Measurements from ENCODE around the gene CLSTN1.

The CLSTN1 gene

GRCh38 chr1:9731051-9731537 lies 92.7 kb downstream of the CLSTN1 start:
- H3K4me1 ChIP-seq (ENCODE audit: control insufficient read depth, insufficient read depth, low read length): no peaks in the 10 kb centered on the region
- no peak overlapping the region for H3K27ac ChIP-seq (ENCODE audit: low read length)
- H3K4me3 ChIP-seq (ENCODE audit: low read length in 2 of 2): no peak overlapping the region
- H3K9ac ChIP-seq (ENCODE audit: low read length in 2 of 2): no peak overlapping the region
- peaks cover 53 to 72% of the 10 kb centered on the region in 2 donors for H3K36me3 ChIP-seq (ENCODE audit: control insufficient read depth in 2 of 2, insufficient read depth in 2 of 2, low read length in 2 of 2)
- H3K9me3 ChIP-seq (ENCODE audit: control insufficient read depth in 2 of 2, low read length in 2 of 2): no peaks in the 10 kb centered on the region
- H3K27me3 ChIP-seq (ENCODE audit: control insufficient read depth in 1 of 2, insufficient read depth in 2 of 2, low read length in 2 of 2): no peaks in the 10 kb centered on the region

- Histone ChIP-seq H3K4me1 (ENCODE audit: control insufficient read depth, insufficient read depth, low read length) (no peaks in the 10 kb centered on the region), H3K9ac (ENCODE audit: low read length in 2 of 2) (no peak overlapping the region), H3K36me3 (ENCODE audit: control insufficient read depth in 2 of 2, insufficient read depth in 2 of 2, low read length in 2 of 2) (peaks cover 46 to 64% of the 10 kb centered on the region in 2 donors), H3K9me3 (ENCODE audit: control insufficient read depth in 2 of 2, low read length in 2 of 2) (no peaks in the 10 kb centered on the region), H3K27me3 (ENCODE audit: control insufficient read depth in 1 of 2, insufficient read depth in 2 of 2, low read length in 2 of 2) (no peaks in the 10 kb centered on the region), H3K27ac (ENCODE audit: low read length) (no peak overlapping the region), H3K4me3 (ENCODE audit: low read length in 2 of 2) (no peak overlapping the region)
Measured at GRCh38 chr1:9730096-9730901, 93.5 kb downstream of the CLSTN1 start.

GRCh38 chr1:9729523-9729922 lies 94.2 kb downstream of the CLSTN1 start:
- no peak overlapping the region for H3K27ac ChIP-seq (ENCODE audit: low read length)
- no peak overlapping the region for H3K4me3 ChIP-seq (ENCODE audit: low read length in 2 of 2)
- H3K36me3 ChIP-seq (ENCODE audit: control insufficient read depth in 2 of 2, insufficient read depth in 2 of 2, low read length in 2 of 2): peaks cover 40 to 59% of the 10 kb centered on the region in 2 donors
- no peaks in the 10 kb centered on the region for H3K4me1 ChIP-seq (ENCODE audit: control insufficient read depth, insufficient read depth, low read length)
- no peaks in the 10 kb centered on the region for H3K9me3 ChIP-seq (ENCODE audit: control insufficient read depth in 2 of 2, low read length in 2 of 2)
- no peaks in the 10 kb centered on the region for H3K27me3 ChIP-seq (ENCODE audit: control insufficient read depth in 1 of 2, insufficient read depth in 2 of 2, low read length in 2 of 2)
- H3K9ac ChIP-seq (ENCODE audit: low read length in 2 of 2): no peak overlapping the region

DNA sequence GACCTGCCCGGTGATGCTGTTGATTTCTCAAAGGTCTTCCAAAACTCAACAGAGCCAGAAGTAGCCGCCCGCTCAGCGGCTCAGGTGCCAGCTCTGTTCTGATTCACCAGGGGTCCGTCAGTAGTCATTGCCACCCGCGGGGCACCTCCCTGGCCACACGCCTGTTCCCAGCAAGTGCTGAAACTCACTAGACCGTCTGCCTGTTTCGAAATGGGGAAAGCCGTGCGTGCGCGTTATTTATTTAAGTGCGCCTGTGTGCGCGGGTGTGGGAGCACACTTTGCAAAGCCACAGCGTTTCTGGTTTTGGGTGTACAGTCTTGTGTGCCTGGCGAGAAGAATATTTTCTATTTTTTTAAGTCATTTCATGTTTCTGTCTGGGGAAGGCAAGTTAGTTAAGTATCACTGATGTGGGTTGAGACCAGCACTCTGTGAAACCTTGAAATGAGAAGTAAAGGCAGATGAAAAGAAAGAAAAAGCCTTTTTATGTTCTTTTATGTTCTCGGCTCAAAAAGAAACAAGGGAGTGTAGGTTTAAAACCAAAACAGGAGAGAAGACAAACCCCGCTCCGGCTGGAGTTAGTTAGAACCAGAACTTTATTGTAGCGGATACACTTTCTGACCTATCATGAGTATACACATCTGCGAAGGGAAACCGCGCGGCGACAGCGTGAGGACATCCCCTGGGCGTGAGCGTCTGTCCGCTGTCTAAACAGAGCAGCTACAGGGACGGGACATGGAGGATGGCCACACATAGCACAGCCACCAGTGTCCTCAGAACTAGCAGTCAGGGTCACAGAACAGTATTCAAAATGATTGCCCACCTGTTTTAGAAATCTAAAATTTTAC lies 95.1 kb downstream of the CLSTN1 start:
- Histone ChIP-seq H3K4me3 (ENCODE audit: low read length in 2 of 2) (no peak overlapping the region), H3K36me3 (ENCODE audit: control insufficient read depth in 2 of 2, insufficient read depth in 2 of 2, low read length in 2 of 2) (peaks cover 37 to 55% of the 10 kb centered on the region in 2 donors)

DNA sequence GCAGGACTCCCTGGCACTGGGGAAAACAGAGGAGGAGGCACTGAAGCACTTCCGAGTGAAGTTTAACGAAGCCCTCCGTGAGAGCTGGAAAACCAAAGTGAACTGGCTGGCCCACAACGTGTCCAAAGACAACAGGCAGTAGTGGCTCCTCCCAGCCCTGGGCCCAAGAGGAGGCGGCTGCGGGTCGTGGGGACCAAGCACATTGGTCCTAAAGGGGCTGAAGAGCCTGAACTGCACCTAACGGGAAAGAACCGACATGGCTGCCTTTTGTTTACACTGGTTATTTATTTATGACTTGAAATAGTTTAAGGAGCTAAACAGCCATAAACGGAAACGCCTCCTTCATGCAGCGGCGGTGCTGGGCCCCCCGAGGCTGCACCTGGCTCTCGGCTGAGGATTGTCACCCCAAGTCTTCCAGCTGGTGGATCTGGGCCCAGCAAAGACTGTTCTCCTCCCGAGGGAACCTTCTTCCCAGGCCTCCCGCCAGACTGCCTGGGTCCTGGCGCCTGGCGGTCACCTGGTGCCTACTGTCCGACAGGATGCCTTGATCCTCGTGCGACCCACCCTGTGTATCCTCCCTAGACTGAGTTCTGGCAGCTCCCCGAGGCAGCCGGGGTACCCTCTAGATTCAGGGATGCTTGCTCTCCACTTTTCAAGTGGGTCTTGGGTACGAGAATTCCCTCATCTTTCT lies 96.7 kb downstream of the CLSTN1 start:
- Histone ChIP-seq H3K4me1 (ENCODE audit: control insufficient read depth, insufficient read depth, low read length) (no peaks in the 10 kb centered on the region), H3K27me3 (ENCODE audit: control insufficient read depth in 1 of 2, insufficient read depth in 2 of 2, low read length in 2 of 2) (no peaks in the 10 kb centered on the region), H3K36me3 (ENCODE audit: control insufficient read depth in 2 of 2, insufficient read depth in 2 of 2, low read length in 2 of 2) (peaks cover 32 to 47% of the 10 kb centered on the region in 2 donors), H3K9ac (ENCODE audit: low read length in 2 of 2) (no peak overlapping the region), H3K4me3 (ENCODE audit: low read length in 2 of 2) (no peak overlapping the region), H3K27ac (ENCODE audit: low read length) (no peak overlapping the region), H3K9me3 (ENCODE audit: control insufficient read depth in 2 of 2, low read length in 2 of 2) (no peaks in the 10 kb centered on the region)

More for the DNA sequence above, 95.1 kb downstream of the CLSTN1 start:
- Histone ChIP-seq H3K9me3 (ENCODE audit: control insufficient read depth in 2 of 2, low read length in 2 of 2) (no peaks in the 10 kb centered on the region), H3K9ac (ENCODE audit: low read length in 2 of 2) (no peak overlapping the region), H3K4me1 (ENCODE audit: control insufficient read depth, insufficient read depth, low read length) (no peaks in the 10 kb centered on the region), H3K27ac (ENCODE audit: low read length) (no peak overlapping the region), H3K27me3 (ENCODE audit: control insufficient read depth in 1 of 2, insufficient read depth in 2 of 2, low read length in 2 of 2) (no peaks in the 10 kb centered on the region)

DNA sequence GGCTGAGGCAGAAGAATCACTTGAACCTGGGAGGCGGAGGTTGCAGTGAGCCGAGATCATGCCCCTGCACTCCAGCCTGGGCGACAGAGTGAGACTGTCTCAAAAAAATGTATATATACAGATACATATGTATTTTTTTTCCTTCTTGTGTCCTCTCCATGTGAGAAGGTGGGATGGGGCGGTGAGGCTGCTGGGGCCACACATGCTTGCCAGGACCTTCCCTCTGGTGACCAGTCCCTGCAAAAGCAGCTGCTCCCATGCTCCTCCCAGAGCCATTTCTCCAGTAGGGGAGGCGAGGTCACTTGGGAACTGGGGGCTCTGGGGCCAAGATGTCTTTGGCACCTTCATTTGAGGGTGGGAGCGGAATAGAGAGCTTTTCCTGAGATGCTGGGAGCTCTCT lies 97.4 kb downstream of the CLSTN1 start:
- H3K36me3 ChIP-seq (ENCODE audit: control insufficient read depth in 2 of 2, insufficient read depth in 2 of 2, low read length in 2 of 2): peaks cover 30 to 42% of the 10 kb centered on the region in 2 donors
- no peak overlapping the region for H3K27ac ChIP-seq (ENCODE audit: low read length)
- H3K27me3 ChIP-seq (ENCODE audit: control insufficient read depth in 1 of 2, insufficient read depth in 2 of 2, low read length in 2 of 2): no peaks in the 10 kb centered on the region
- no peak overlapping the region for H3K4me3 ChIP-seq (ENCODE audit: low read length in 2 of 2)
- H3K9me3 ChIP-seq (ENCODE audit: control insufficient read depth in 2 of 2, low read length in 2 of 2): no peaks in the 10 kb centered on the region
- no peaks in the 10 kb centered on the region for H3K4me1 ChIP-seq (ENCODE audit: control insufficient read depth, insufficient read depth, low read length)
- H3K9ac ChIP-seq (ENCODE audit: low read length in 2 of 2): no peak overlapping the region

GRCh38 chr1:9724706-9725476 lies 98.9 kb downstream of the CLSTN1 start:
- no peaks in the 10 kb centered on the region for H3K27me3 ChIP-seq (ENCODE audit: control insufficient read depth in 1 of 2, insufficient read depth in 2 of 2, low read length in 2 of 2)
- H3K4me1 ChIP-seq (ENCODE audit: control insufficient read depth, insufficient read depth, low read length): peaks cover 2% of the 10 kb centered on the region
- peaks cover 23 to 28% of the 10 kb centered on the region in 2 donors for H3K36me3 ChIP-seq (ENCODE audit: control insufficient read depth in 2 of 2, insufficient read depth in 2 of 2, low read length in 2 of 2)

DNA sequence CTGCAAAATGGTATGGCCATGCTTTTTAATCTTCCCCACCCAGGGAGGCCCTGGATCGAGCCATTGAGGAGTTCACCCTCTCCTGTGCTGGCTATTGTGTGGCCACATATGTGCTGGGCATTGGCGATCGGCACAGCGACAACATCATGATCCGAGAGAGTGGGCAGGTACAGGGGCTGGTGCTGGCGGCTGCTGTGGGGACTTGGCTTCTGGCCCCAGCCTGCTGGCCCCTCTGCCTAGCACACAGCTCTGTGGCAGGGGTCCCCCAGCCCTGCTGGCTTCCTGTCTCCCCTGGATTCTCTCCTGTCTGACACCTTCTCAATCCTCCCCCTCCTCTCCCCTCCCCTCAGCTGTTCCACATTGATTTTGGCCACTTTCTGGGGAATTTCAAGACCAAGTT lies 99.8 kb downstream of the CLSTN1 start:
- Histone ChIP-seq H3K27me3 (ENCODE audit: control insufficient read depth in 1 of 2, insufficient read depth in 2 of 2, low read length in 2 of 2) (no peaks in the 10 kb centered on the region), H3K4me1 (ENCODE audit: control insufficient read depth, insufficient read depth, low read length) (peaks cover 2% of the 10 kb centered on the region), H3K9me3 (ENCODE audit: control insufficient read depth in 2 of 2, low read length in 2 of 2) (no peaks in the 10 kb centered on the region), H3K27ac (ENCODE audit: low read length) (no peak overlapping the region), H3K4me3 (ENCODE audit: low read length in 2 of 2) (no peak overlapping the region), H3K36me3 (ENCODE audit: control insufficient read depth in 2 of 2, insufficient read depth in 2 of 2, low read length in 2 of 2) (peaks cover 20 to 22% of the 10 kb centered on the region in 2 donors), H3K9ac (ENCODE audit: low read length in 2 of 2) (no peak overlapping the region)

More at GRCh38 chr1:9724706-9725476, 98.9 kb downstream of the CLSTN1 start:
- no peak overlapping the region for H3K4me3 ChIP-seq (ENCODE audit: low read length in 2 of 2)
- no peaks in the 10 kb centered on the region for H3K9me3 ChIP-seq (ENCODE audit: control insufficient read depth in 2 of 2, low read length in 2 of 2)
- H3K27ac ChIP-seq (ENCODE audit: low read length): no peak overlapping the region
- H3K9ac ChIP-seq (ENCODE audit: low read length in 2 of 2): no peak overlapping the region

DNA sequence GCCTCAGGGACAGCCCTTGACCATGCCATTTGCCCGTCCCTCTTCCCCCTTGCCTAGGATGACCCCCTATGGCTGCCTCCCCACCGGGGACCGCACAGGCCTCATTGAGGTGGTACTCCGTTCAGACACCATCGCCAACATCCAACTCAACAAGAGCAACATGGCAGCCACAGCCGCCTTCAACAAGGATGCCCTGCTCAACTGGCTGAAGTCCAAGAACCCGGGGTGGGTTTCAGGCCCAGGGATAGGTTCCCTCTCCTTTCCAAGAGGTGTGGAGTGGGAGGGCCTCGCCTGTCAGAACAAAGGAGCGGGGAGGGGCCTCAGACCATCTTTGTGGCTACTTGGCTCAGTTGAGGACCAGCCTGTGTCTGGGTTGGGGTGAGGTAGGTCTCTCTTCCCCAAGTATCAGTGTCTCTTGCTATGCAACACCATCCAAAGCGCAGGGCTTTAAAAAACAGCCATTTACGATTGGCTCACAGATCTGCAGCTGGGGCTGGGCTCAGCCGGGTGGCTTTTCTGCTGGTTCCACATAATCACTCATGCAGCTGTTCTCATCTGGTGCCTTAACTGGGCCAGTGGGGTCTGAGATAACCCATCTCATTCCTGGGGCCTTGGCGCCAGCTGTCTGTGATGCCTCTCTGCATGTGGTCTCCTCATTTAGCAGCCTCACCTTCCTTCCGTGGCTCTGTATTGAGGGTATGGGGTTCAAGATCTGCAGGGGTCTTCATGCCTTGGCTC lies 100.5 kb downstream of the CLSTN1 start:
- no peaks in the 10 kb centered on the region for H3K27me3 ChIP-seq (ENCODE audit: control insufficient read depth in 1 of 2, insufficient read depth in 2 of 2, low read length in 2 of 2)
- H3K27ac ChIP-seq (ENCODE audit: low read length): no peak overlapping the region
- peaks cover 17 to 22% of the 10 kb centered on the region in 2 donors for H3K36me3 ChIP-seq (ENCODE audit: control insufficient read depth in 2 of 2, insufficient read depth in 2 of 2, low read length in 2 of 2)
- H3K9ac ChIP-seq (ENCODE audit: low read length in 2 of 2): no peak overlapping the region
- peaks cover 2% of the 10 kb centered on the region for H3K4me1 ChIP-seq (ENCODE audit: control insufficient read depth, insufficient read depth, low read length)
- no peaks in the 10 kb centered on the region for H3K9me3 ChIP-seq (ENCODE audit: control insufficient read depth in 2 of 2, low read length in 2 of 2)
- no peak overlapping the region for H3K4me3 ChIP-seq (ENCODE audit: low read length in 2 of 2)

Measured in stomach smooth muscle (tissue), 2 donors.